22Rv1 (cell line): ENCODE data around the gene ALPL.

Experiments used
- CTCF ChIP-seq: fragments of 450-650 bp; IDR thresholded peaks from 2 replicates; pipeline ENCODE4 v1.5.1; 2017; ENCODE audit warnings: mild to moderate bottlenecking
- ZFX ChIP-seq: fragments of 450-650 bp; IDR thresholded peaks from 2 replicates; pipeline ENCODE4 v1.6.1; 2017; ENCODE audit warnings: antibody characterized with exemption, borderline replicate concordance

- no peak for TF ChIP-seq CTCF
- no peak for TF ChIP-seq ZFX
Measured at GRCh38 chr1:21597753-21598152, 88.5 kb downstream of the ALPL start.
